Ishikawa (cell line): ENCODE data around the gene FEM1C.

ENCODE experiments used
- CEBPB ChIP-seq: IDR thresholded peaks from 2 replicates; pipeline ENCODE4 v1.6.1; 2012
- CREB1 ChIP-seq: IDR thresholded peaks from 2 replicates; pipeline ENCODE4 v1.6.1; 2012; ENCODE audit warnings: low read depth
- EGR1 ChIP-seq: IDR thresholded peaks from 2 replicates; pipeline ENCODE4 v1.6.1; 2012
- EP300 ChIP-seq: IDR thresholded peaks from 2 replicates; pipeline ENCODE4 v1.6.1; 2012; ENCODE audit warnings: borderline replicate concordance
- FOXM1 ChIP-seq: IDR thresholded peaks from 2 replicates; pipeline ENCODE4 v1.6.1; 2012; ENCODE audit warnings: low read depth, borderline replicate concordance
- NFIC ChIP-seq: IDR thresholded peaks from 2 replicates; pipeline ENCODE4 v1.6.1; 2012
- RAD21 ChIP-seq: IDR thresholded peaks from 2 replicates; pipeline ENCODE4 v1.6.1; 2012; ENCODE audit warnings: low read depth
- TAF1 ChIP-seq: IDR thresholded peaks from 2 replicates; pipeline ENCODE4 v1.6.1; 2012; ENCODE audit warnings: low read depth, mild to moderate bottlenecking
- TCF12 ChIP-seq: IDR thresholded peaks from 2 replicates; pipeline ENCODE4 v1.6.1; 2012; ENCODE audit warnings: low read depth
- TEAD4 ChIP-seq: IDR thresholded peaks from 2 replicates; pipeline ENCODE4 v1.6.1; 2012
- YY1 ChIP-seq: IDR thresholded peaks from 2 replicates; pipeline ENCODE4 v1.6.1; 2012; ENCODE audit warnings: low read depth
- ZBTB7A ChIP-seq: IDR thresholded peaks from 2 replicates; pipeline ENCODE4 v1.6.1; 2012; ENCODE audit warnings: low read depth
- TF ChIP-seq, protein P1 (sequence below): IDR thresholded peaks from 2 replicates; pipeline ENCODE4 v1.6.1; 2012
- TF ChIP-seq, protein P2 (sequence below): IDR thresholded peaks from 2 replicates; pipeline ENCODE4 v1.6.1; 2012; ENCODE audit warnings: low read depth, mild to moderate bottlenecking
- TF ChIP-seq, protein P3 (sequence below): IDR thresholded peaks from 2 replicates; pipeline ENCODE4 v1.6.1; 2012

FEM1C gene

DNA sequence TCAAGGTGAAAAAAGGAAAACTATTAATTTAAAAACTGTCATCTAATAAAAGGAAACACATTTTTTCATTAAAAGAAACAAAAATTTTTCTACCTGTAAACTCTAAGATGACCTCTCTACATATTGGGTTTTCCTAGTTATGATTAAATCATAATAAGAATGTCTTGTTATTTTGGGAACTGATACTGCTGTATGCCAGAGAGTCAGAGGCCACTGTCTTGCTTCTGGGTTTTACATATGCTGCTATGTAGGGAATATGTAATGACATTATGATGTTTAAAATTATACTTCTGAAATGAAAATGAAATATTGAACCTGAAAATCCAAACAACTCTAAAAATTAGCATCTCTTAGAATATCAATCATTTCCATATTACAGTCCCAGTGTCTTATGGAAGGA, 63.7 kb downstream of the FEM1C start:
- TF ChIP-seq RAD21 (no peak), CEBPB (no peak), TEAD4 (no peak), CREB1 (no peak), EP300 (no peak), ZBTB7A (no peak), NFIC (no peak), EGR1 (no peak)
- TF ChIP-seq, protein P1, sequence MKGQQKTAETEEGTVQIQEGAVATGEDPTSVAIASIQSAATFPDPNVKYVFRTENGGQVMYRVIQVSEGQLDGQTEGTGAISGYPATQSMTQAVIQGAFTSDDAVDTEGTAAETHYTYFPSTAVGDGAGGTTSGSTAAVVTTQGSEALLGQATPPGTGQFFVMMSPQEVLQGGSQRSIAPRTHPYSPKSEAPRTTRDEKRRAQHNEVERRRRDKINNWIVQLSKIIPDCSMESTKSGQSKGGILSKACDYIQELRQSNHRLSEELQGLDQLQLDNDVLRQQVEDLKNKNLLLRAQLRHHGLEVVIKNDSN = no peak
- TF ChIP-seq, protein P2, sequence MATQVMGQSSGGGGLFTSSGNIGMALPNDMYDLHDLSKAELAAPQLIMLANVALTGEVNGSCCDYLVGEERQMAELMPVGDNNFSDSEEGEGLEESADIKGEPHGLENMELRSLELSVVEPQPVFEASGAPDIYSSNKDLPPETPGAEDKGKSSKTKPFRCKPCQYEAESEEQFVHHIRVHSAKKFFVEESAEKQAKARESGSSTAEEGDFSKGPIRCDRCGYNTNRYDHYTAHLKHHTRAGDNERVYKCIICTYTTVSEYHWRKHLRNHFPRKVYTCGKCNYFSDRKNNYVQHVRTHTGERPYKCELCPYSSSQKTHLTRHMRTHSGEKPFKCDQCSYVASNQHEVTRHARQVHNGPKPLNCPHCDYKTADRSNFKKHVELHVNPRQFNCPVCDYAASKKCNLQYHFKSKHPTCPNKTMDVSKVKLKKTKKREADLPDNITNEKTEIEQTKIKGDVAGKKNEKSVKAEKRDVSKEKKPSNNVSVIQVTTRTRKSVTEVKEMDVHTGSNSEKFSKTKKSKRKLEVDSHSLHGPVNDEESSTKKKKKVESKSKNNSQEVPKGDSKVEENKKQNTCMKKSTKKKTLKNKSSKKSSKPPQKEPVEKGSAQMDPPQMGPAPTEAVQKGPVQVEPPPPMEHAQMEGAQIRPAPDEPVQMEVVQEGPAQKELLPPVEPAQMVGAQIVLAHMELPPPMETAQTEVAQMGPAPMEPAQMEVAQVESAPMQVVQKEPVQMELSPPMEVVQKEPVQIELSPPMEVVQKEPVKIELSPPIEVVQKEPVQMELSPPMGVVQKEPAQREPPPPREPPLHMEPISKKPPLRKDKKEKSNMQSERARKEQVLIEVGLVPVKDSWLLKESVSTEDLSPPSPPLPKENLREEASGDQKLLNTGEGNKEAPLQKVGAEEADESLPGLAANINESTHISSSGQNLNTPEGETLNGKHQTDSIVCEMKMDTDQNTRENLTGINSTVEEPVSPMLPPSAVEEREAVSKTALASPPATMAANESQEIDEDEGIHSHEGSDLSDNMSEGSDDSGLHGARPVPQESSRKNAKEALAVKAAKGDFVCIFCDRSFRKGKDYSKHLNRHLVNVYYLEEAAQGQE = no peak

DNA sequence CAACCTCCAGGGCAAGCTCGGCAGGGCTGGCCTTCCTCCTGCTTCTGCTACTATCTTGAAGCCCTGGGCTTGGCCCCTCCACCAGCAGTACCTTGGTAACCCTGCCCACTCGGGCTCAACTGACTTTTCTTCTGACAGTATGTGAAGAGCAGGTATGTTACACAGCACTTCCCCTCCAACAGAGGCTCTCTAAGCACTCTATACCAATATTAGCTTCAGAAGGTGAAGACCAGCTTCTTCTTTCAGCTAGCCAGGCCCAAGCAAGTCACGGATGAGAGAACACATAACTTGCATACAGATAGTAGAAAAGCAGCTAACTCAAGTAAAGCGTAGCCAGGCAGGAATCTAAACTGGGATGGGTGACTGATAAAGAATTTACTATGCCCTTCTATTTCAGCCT, 64.3 kb downstream of the FEM1C start:
- no peak for TF ChIP-seq FOXM1

DNA sequence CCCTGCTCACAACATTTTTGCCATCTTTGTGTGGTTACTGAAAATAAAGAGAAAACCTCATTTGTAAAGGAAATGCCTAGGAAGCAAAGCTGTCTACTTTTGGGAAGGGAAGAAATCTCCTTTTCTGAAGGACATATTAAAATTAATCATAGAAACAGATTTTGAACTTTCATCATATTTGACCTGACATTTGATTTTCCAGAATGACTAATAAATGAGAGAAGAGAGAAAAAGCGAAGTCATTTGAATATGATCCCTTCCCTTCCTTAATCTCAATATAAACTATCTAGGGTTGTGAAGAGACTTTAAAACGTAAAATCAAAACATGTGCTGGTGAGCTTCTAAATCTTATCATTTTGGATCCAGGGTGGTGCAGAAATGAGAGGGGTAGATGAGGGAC, 66.3 kb downstream of the FEM1C start:
- TF ChIP-seq ZBTB7A (no peak), EP300 (no peak), RAD21 (no peak), CEBPB (no peak)
- TF ChIP-seq, protein P3, sequence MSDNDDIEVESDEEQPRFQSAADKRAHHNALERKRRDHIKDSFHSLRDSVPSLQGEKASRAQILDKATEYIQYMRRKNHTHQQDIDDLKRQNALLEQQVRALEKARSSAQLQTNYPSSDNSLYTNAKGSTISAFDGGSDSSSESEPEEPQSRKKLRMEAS = no peak

DNA sequence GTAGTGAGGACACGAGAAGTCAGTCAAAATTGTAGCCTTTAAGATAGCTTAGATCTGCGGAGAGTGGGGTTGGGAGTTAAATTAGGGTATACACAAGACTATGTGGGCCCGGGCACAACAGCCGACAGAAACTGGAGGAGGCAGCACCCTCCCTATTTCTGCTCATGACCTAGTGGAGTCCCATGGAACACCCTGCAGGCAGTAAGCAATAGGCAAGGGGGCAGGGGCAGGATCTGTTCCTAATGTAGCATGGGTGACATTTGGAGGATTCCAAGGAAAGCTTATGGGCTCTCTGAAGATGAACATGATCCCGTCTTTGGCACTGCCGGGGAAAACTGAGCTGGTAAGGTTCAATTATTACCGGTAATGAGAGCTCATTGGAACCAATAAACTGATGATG, 67.0 kb downstream of the FEM1C start:
- TF ChIP-seq, protein P1 = no peak
- TF ChIP-seq CEBPB (no peak), YY1 (no peak), TEAD4 (no peak), EP300 (no peak), FOXM1 (no peak), ZBTB7A (no peak), RAD21 (no peak), NFIC (no peak), EGR1 (no peak), TCF12 (no peak), CREB1 (no peak), TAF1 (no peak)
- TF ChIP-seq, protein P3 = no peak
- TF ChIP-seq, protein P2 = no peak

DNA sequence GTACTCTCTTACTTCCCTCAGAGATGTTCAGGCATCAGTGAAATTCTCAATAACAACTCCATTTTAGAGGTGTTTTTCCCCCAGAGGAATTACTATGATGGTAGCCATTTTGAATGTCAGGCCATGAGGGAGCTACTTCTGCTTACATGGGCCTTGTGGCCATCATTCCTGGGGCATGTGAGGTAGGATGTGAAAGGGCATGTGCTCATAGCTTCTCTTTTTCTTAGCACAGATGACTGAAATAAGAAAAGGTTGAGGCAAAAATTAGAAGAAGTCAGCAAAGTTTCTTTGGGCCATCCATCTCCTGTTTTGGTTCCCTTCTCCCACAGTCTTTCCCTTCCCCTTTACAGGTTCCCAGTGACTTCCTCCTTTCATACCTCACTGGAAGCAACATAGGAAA, 68.8 kb downstream of the FEM1C start:
- TF ChIP-seq, protein P1 = no peak
- TF ChIP-seq EGR1 (no peak), EP300 (no peak), FOXM1 (no peak), NFIC (no peak), TEAD4 (no peak), CEBPB (no peak), CREB1 (no peak), ZBTB7A (no peak), RAD21 (no peak), YY1 (no peak), TCF12 (no peak), TAF1 (no peak)
- TF ChIP-seq, protein P3 = no peak
- TF ChIP-seq, protein P2 = no peak
